ENCODE measurements around the gene MAP3K12.

The MAP3K12 gene

GRCh38 chr12:53461591-53461990 lies 37.7 kb downstream of the MAP3K12 start:
- no peak for DNase-seq (ENCODE audit: extremely low spot score)
- ChIA-PET CTCF (interaction anchor here (0.9 to 2.0 kb wide), 4 partner anchors 10 to 20 kb away, joined by 3 to 6 read pairs (median 4); no protein-coding TSS in a partner anchor), POLR2A (interaction anchor here (0.6 to 1.4 kb wide), 3 partner anchors 15 to 20 kb away, joined by 3 read pairs; partner anchors contain the start of gene PRR13)
- TF ChIP-seq CTCF (IDR thresholded peaks at IDR 0.05; ENCODE audit: control extremely low read depth, extremely low read depth, low read depth, missing control alignments), result no peak

GRCh38 chr12:53461059-53461458 lies 38.2 kb downstream of the MAP3K12 start:
- TF ChIP-seq CTCF (IDR thresholded peaks at IDR 0.05; ENCODE audit: control extremely low read depth, extremely low read depth, low read depth, missing control alignments), result no peak
- CTCF ChIA-PET, result interaction anchor here (1.7 to 2.0 kb wide), 2 partner anchors 11 to 12 kb away, joined by 4 to 6 read pairs; no protein-coding TSS in a partner anchor
- no peak for DNase-seq (ENCODE audit: extremely low spot score)
- POLR2A ChIA-PET, result interaction anchor here (1.4 kb wide), 1 partner anchor 17 kb away, joined by 3 read pairs; no protein-coding TSS in a partner anchor

GRCh38 chr12:53459097-53459496 lies 40.2 kb downstream of the MAP3K12 start:
- no peak for TF ChIP-seq CTCF (IDR thresholded peaks at IDR 0.05; ENCODE audit: control extremely low read depth, extremely low read depth, low read depth, missing control alignments)
- ChIA-PET CTCF (interaction anchor here (0.7 to 2.0 kb wide), 6 partner anchors 10 to 114 kb away, joined by 3 to 4 read pairs (median 3); partner anchors contain the start of gene NPFF), POLR2A (interaction anchor here (0.6 to 1.7 kb wide), 4 partner anchors 9 to 42 kb away, joined by 3 to 8 read pairs (median 6); partner anchors contain the start of gene TARBP2)
- no peak for DNase-seq (ENCODE audit: extremely low spot score)

- ChIA-PET CTCF (interaction anchor here (1.3 to 3.0 kb wide), 4 partner anchors 12 to 104 kb away, joined by 3 to 8 read pairs (median 6); no protein-coding TSS in a partner anchor), POLR2A (interaction anchor here (0.7 to 1.4 kb wide), 5 partner anchors 8 to 237 kb away, joined by 3 to 4 read pairs (median 3); partner anchors contain the start of gene TARBP2)
- TF ChIP-seq CTCF (IDR thresholded peaks at IDR 0.05; ENCODE audit: control extremely low read depth, extremely low read depth, low read depth, missing control alignments), result no peak
- no peak for DNase-seq (ENCODE audit: extremely low spot score)
Observed at GRCh38 chr12:53456654-53457366, 42.4 kb downstream of the MAP3K12 start.

- CTCF ChIA-PET, result interaction anchor here (1.1 to 3.0 kb wide), 4 partner anchors 10 to 102 kb away, joined by 3 to 14 read pairs (median 6); no protein-coding TSS in a partner anchor
- no peak for TF ChIP-seq CTCF (IDR thresholded peaks at IDR 0.05; ENCODE audit: control extremely low read depth, extremely low read depth, low read depth, missing control alignments)
- no peak for DNase-seq (ENCODE audit: extremely low spot score)
- POLR2A ChIA-PET, result interaction anchor here (0.6 to 1.7 kb wide), 3 partner anchors 14 to 284 kb away, joined by 3 to 6 read pairs (median 4); no protein-coding TSS in a partner anchor
Observed at GRCh38 chr12:53454707-53455106, 44.6 kb downstream of the MAP3K12 start.

GRCh38 chr12:53453953-53454640 lies 45.2 kb downstream of the MAP3K12 start:
- no peak for TF ChIP-seq CTCF (IDR thresholded peaks at IDR 0.05; ENCODE audit: control extremely low read depth, extremely low read depth, low read depth, missing control alignments)
- no peak for DNase-seq (ENCODE audit: extremely low spot score)
- CTCF ChIA-PET, result interaction anchor here (1.1 to 3.0 kb wide), 5 partner anchors 14 to 102 kb away, joined by 3 to 14 read pairs (median 5); no protein-coding TSS in a partner anchor
- POLR2A ChIA-PET, result interaction anchor here (0.6 to 1.7 kb wide), 3 partner anchors 13 to 95 kb away, joined by 3 to 6 read pairs (median 3); no protein-coding TSS in a partner anchor
